Lower leg skin (tissue), 3 donors: ENCODE measurements around the gene GRAMD1A.
"Not testable (repeated sequence)": the region's sequence is repeated elsewhere in the genome, so short reads cannot be mapped to it uniquely, and the experiment has no call there.

Source experiments
- POLR2A ChIP-seq, 2 donors: fragments of 450-650 bp; IDR thresholded peaks; one replicate each; pipeline ENCODE4 v1.6.1; 2016 to 2017; ENCODE audit warnings: antibody characterized with exemption in 2 of 2, mild to moderate bottlenecking in 1 of 2, moderate library complexity in 1 of 2
- TF ChIP-seq, protein P1 (sequence below), 3 donors: fragments of 450-650 bp; IDR thresholded peaks; one replicate each; pipeline ENCODE4 v1.5.1; 2016; ENCODE audit warnings: antibody characterized with exemption in 3 of 3, mild to moderate bottlenecking in 3 of 3, moderate library complexity in 2 of 3

DNA sequence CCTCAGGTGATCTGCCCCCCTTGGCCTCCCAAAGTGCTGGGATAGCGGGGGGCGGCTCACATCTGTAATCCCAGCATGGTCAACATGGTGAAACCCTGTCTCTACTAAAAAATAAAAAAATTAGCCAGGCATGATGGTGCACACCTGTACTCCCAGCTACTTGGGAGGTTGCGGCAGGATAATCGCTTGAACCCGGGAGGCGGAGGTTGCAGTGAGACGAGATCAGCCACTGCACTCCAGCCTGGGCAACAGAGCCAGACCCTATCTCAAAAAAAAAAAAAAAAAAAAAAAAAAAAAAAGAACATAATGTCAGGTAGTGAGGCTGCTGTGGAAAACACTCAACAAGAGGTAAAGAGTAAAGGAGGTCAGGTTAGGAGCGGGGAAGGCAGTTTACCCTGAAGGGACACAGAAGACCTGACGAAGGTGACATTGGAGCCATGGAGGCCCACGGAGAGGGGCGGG lies 29.2 kb downstream of the GRAMD1A start:
- TF ChIP-seq, protein P1, sequence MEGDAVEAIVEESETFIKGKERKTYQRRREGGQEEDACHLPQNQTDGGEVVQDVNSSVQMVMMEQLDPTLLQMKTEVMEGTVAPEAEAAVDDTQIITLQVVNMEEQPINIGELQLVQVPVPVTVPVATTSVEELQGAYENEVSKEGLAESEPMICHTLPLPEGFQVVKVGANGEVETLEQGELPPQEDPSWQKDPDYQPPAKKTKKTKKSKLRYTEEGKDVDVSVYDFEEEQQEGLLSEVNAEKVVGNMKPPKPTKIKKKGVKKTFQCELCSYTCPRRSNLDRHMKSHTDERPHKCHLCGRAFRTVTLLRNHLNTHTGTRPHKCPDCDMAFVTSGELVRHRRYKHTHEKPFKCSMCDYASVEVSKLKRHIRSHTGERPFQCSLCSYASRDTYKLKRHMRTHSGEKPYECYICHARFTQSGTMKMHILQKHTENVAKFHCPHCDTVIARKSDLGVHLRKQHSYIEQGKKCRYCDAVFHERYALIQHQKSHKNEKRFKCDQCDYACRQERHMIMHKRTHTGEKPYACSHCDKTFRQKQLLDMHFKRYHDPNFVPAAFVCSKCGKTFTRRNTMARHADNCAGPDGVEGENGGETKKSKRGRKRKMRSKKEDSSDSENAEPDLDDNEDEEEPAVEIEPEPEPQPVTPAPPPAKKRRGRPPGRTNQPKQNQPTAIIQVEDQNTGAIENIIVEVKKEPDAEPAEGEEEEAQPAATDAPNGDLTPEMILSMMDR (IDR thresholded peaks at IDR 0.05), result not testable (repeated sequence)
- not testable (repeated sequence) for TF ChIP-seq POLR2A (IDR thresholded peaks at IDR 0.05)
